K562 (cell line): ENCODE measurements around the gene TBX1. TPM values are rescaled to one million over a fixed set of nuclear protein-coding genes. Genes with fewer than 3 reads are reported as not detected.

ENCODE experiments used
- BCL6 ChIP-seq: fragments of 250-450 bp; sonication (Bioruptor Pico); IDR thresholded peaks from 2 replicates; pipeline ENCODE4 v1.4.0; 2020
- BRD9 ChIP-seq: fragments of 450-650 bp; IDR thresholded peaks from 2 replicates; pipeline ENCODE4 v1.6.1; 2018; ENCODE audit warnings: low read depth; ENCODE audit not compliant: partially characterized antibody
- C11orf30 ChIP-seq: fragments of 450-650 bp; IDR thresholded peaks from 2 replicates; pipeline ENCODE4 v1.6.1; 2016; ENCODE audit warnings: low read depth, mild to moderate bottlenecking
- CC2D1A ChIP-seq: fragments of 450-650 bp; IDR thresholded peaks from 2 replicates; pipeline ENCODE4 v1.6.1; 2017; ENCODE audit warnings: mild to moderate bottlenecking
- DIDO1 ChIP-seq: fragments of 450-650 bp; IDR thresholded peaks from 2 replicates; pipeline ENCODE4 v1.6.1; 2016; ENCODE audit warnings: low read depth, missing biosample characterization, missing genetic modification characterization
- ETV5 ChIP-seq: sonication (generic); formaldehyde crosslinking; IDR thresholded peaks from 2 replicates; pipeline ENCODE4 v1.4.0; 2020; ENCODE audit warnings: low read depth, mild to moderate bottlenecking, missing genetic modification reagents
- L3MBTL2 ChIP-seq: fragments of 450-650 bp; IDR thresholded peaks from 2 replicates; pipeline ENCODE4 v1.6.1; 2016; ENCODE audit warnings: mild to moderate bottlenecking, moderate library complexity
- PHB2 ChIP-seq: fragments of 450-650 bp; IDR thresholded peaks from 2 replicates; pipeline ENCODE4 v1.6.1; 2017; ENCODE audit warnings: low read depth
- POLR2AphosphoS5 ChIP-seq: IDR thresholded peaks from 2 replicates; pipeline ENCODE4 v1.6.1; 2011; ENCODE audit warnings: mild to moderate bottlenecking, low read depth, low read length, moderate library complexity; ENCODE audit not compliant: control insufficient read depth, insufficient read depth
- SMAD2 ChIP-seq: fragments of 150-350 bp; IDR thresholded peaks from 2 replicates; pipeline ENCODE4 v1.6.1; 2014; ENCODE audit warnings: low read depth, mild to moderate bottlenecking, low read length
- SRSF9 ChIP-seq: fragments of 200-400 bp; formaldehyde crosslinking; IDR thresholded peaks from 2 replicates; pipeline ENCODE4 v1.6.1; 2017; ENCODE audit warnings: low read depth, low read length, borderline replicate concordance
- YBX1 ChIP-seq: fragments of 450-650 bp; IDR thresholded peaks from 2 replicates; pipeline ENCODE4 v1.7.1; 2016; ENCODE audit warnings: mild to moderate bottlenecking
- ZBED1 ChIP-seq: IDR thresholded peaks from 2 replicates; pipeline ENCODE4 v1.6.1; 2014
- ZFP30 ChIP-seq: fragments of 250-450 bp; sonication (Bioruptor Pico); IDR thresholded peaks from 2 replicates; pipeline ENCODE4 v1.8.0; 2022; ENCODE audit warnings: moderate library complexity, mild to moderate bottlenecking, inconsistent platforms, borderline replicate concordance
- ZNF232 ChIP-seq: sonication (generic); formaldehyde crosslinking; IDR thresholded peaks from 2 replicates; pipeline ENCODE4 v1.8.0; 2022; ENCODE audit warnings: mild to moderate bottlenecking, missing genetic modification reagents
- ZNF324 ChIP-seq: fragments of 250-450 bp; sonication (Bioruptor Pico); IDR thresholded peaks from 2 replicates; pipeline ENCODE4 v1.4.0; 2020; ENCODE audit warnings: mild to moderate bottlenecking
- ZNF699 ChIP-seq: fragments of 250-450 bp; sonication (Bioruptor Pico); IDR thresholded peaks from 2 replicates; pipeline ENCODE4 v1.8.0; 2021; ENCODE audit warnings: mild to moderate bottlenecking, moderate library complexity; ENCODE audit not compliant: insufficient replicate concordance
- polyA plus RNA-seq, 8 experiments: library from polyadenylated mRNA; depleted of rRNA in 4 of 8; stranded (reverse) in 5 of 8; unstranded in 3 of 8; fragments of >200 nt; fragmentation: Nextera tagmentation in 2 of 8; fragmentation: Illumina TruSeq in 1 of 8; extraction: Ambion mirVana in 2 of 8; extraction: Trizol in 1 of 8; gene quantifications; 2 replicates each; pipeline versions ENCODE4 v1.2.1 to v1.2.3, GENCODE V29; 2011 to 2014; ENCODE audit warnings: inconsistent platforms in 1 of 8, missing spikeins in 1 of 8
- total RNA-seq, 7 experiments: library from RNA; depleted of rRNA in 6 of 7; stranded (reverse); fragments of >200 nt in 6 of 7; fragmentation: Illumina TruSeq in 2 of 7; extraction: Trizol in 2 of 7; gene quantifications; 2 replicates each; pipeline versions ENCODE4 v1.2.1 to v1.2.3, GENCODE V29; 2011 to 2021; ENCODE audit warnings: low replicate concordance in 1 of 7
- TF ChIP-seq, protein P1 (sequence below): sonication (generic); formaldehyde crosslinking; IDR thresholded peaks from 2 replicates; pipeline ENCODE4 v1.8.0; 2022; ENCODE audit warnings: mild to moderate bottlenecking, missing genetic modification reagents, borderline replicate concordance
- TF ChIP-seq, protein P2 (sequence below): fragments of 450-650 bp; conservative IDR thresholded peaks from 2 replicates; pipeline ENCODE4 v1.6.1; 2016; ENCODE audit warnings: missing genetic modification characterization, low read depth, mild to moderate bottlenecking, missing compliant biosample characterization, moderate library complexity
- TF ChIP-seq, protein P3 (sequence below): fragments of 250-450 bp; sonication (Bioruptor Pico); IDR thresholded peaks from 2 replicates; pipeline ENCODE4 v1.8.0; 2022; ENCODE audit warnings: moderate library complexity, mild to moderate bottlenecking, inconsistent platforms
- TF ChIP-seq, protein P4 (sequence below): sonication (generic); formaldehyde crosslinking; IDR thresholded peaks from 2 replicates; pipeline ENCODE4 v1.8.0; 2023; ENCODE audit warnings: mild to moderate bottlenecking, missing genetic modification reagents
- TF ChIP-seq, protein P5 (sequence below): sonication (generic); formaldehyde crosslinking; IDR thresholded peaks from 2 replicates; pipeline ENCODE4 v1.8.1; 2022; ENCODE audit warnings: missing genetic modification reagents

TBX1 gene
- total and polyA plus RNA-seq, 9 of the 15 experiments (the other 6 are each of a cell fraction or from before 2014, with no cell fraction given) = 0.07 to 35.0 (median 3.9) TPM

DNA sequence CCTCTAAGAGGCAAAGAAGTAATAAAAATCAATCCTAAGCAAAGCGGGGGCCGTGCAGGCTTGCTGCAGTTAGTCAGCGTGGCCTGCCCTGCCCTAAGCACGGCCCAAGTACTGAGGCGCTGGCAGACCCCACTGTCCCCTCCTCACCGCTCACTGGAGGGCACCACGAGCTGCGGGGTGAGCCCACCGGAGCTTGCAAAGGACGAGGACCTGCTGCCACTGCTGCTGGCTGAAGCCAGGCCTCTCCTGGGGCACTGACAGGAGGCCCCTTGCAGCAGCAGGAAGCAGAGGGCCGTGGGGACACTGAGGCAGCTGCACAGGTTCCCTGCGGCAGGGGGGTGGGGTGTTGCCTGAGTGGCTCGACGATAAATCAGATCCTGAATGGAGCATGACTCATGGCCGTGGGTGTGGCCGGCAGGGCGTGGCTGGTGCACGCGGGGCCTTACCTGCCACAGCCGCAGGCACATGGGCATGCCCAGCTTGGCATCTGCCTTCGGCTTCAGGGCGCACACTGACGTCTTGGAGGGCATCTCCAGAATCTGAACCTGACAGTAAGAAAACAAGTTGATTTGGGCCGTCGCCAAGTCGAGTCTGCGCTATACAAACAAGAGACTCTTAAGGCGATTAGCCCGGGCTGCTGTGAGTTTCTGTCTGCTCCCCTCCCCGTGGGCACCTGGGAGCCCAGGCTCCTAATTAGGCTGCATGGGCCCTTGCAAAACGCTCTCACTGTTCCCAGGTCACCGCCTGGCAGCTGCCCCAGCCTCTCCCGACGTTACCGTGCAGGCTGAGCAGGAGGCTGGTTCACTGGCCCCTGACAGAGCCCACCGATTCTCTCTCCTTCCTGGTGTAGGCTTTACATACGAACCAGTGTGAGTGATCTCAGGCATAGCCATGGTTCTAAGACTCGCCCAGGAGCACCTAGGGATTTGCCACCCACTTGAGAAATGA is 45.9 kb downstream of the TBX1 start (continued):
- no peak for TF ChIP-seq CC2D1A
- TF ChIP-seq, protein P1, sequence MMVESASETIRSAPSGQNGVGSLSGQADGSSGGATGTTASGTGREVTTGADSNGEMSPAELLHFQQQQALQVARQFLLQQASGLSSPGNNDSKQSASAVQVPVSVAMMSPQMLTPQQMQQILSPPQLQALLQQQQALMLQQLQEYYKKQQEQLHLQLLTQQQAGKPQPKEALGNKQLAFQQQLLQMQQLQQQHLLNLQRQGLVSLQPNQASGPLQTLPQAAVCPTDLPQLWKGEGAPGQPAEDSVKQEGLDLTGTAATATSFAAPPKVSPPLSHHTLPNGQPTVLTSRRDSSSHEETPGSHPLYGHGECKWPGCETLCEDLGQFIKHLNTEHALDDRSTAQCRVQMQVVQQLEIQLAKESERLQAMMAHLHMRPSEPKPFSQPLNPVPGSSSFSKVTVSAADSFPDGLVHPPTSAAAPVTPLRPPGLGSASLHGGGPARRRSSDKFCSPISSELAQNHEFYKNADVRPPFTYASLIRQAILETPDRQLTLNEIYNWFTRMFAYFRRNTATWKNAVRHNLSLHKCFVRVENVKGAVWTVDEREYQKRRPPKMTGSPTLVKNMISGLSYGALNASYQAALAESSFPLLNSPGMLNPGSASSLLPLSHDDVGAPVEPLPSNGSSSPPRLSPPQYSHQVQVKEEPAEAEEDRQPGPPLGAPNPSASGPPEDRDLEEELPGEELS (CRISPR knock-in tag) = no peak
- TF ChIP-seq PHB2 = no peak
- no peak for TF ChIP-seq BRD9
- no peak for TF ChIP-seq ZNF324 (CRISPR knock-in tag)
- TF ChIP-seq ETV5 (CRISPR knock-in tag) = no peak
- peak; percentile 87 for TF ChIP-seq L3MBTL2
- no peak for TF ChIP-seq SRSF9
- TF ChIP-seq, protein P2, sequence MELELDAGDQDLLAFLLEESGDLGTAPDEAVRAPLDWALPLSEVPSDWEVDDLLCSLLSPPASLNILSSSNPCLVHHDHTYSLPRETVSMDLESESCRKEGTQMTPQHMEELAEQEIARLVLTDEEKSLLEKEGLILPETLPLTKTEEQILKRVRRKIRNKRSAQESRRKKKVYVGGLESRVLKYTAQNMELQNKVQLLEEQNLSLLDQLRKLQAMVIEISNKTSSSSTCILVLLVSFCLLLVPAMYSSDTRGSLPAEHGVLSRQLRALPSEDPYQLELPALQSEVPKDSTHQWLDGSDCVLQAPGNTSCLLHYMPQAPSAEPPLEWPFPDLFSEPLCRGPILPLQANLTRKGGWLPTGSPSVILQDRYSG (tag) = no peak; the same call in 1 of the 2 replicates
- TF ChIP-seq, protein P3, sequence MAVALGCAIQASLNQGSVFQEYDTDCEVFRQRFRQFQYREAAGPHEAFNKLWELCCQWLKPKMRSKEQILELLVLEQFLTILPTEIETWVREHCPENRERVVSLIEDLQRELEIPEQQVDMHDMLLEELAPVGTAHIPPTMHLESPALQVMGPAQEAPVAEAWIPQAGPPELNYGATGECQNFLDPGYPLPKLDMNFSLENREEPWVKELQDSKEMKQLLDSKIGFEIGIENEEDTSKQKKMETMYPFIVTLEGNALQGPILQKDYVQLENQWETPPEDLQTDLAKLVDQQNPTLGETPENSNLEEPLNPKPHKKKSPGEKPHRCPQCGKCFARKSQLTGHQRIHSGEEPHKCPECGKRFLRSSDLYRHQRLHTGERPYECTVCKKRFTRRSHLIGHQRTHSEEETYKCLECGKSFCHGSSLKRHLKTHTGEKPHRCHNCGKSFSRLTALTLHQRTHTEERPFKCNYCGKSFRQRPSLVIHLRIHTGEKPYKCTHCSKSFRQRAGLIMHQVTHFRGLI (CRISPR knock-in tag) = no peak
- TF ChIP-seq, protein P4, sequence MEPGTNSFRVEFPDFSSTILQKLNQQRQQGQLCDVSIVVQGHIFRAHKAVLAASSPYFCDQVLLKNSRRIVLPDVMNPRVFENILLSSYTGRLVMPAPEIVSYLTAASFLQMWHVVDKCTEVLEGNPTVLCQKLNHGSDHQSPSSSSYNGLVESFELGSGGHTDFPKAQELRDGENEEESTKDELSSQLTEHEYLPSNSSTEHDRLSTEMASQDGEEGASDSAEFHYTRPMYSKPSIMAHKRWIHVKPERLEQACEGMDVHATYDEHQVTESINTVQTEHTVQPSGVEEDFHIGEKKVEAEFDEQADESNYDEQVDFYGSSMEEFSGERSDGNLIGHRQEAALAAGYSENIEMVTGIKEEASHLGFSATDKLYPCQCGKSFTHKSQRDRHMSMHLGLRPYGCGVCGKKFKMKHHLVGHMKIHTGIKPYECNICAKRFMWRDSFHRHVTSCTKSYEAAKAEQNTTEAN (CRISPR knock-in tag) = no peak
- TF ChIP-seq C11orf30 = no peak
- TF ChIP-seq YBX1 = no peak
- no peak for TF ChIP-seq SMAD2
- no peak for TF ChIP-seq ZNF232
- no peak for TF ChIP-seq ZNF699 (CRISPR knock-in tag)
- no peak for TF ChIP-seq ZFP30 (CRISPR knock-in tag)
- TF ChIP-seq, protein P5, sequence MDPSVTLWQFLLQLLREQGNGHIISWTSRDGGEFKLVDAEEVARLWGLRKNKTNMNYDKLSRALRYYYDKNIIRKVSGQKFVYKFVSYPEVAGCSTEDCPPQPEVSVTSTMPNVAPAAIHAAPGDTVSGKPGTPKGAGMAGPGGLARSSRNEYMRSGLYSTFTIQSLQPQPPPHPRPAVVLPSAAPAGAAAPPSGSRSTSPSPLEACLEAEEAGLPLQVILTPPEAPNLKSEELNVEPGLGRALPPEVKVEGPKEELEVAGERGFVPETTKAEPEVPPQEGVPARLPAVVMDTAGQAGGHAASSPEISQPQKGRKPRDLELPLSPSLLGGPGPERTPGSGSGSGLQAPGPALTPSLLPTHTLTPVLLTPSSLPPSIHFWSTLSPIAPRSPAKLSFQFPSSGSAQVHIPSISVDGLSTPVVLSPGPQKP (CRISPR knock-in tag) = no peak
- no peak for TF ChIP-seq POLR2AphosphoS5
- no peak for TF ChIP-seq BCL6 (CRISPR knock-in tag)
- peak; percentile 91; the same call in 1 of the 2 replicates for TF ChIP-seq ZBED1
- TF ChIP-seq DIDO1 (tag) = no peak
